ENCODE measurements around the gene OTUD6A. TPM values are rescaled to one million over a fixed set of nuclear protein-coding genes. Genes with fewer than 3 reads are reported as not detected.
"Not testable (repeated sequence)": the region's sequence is repeated elsewhere in the genome, so short reads cannot be mapped to it uniquely, and the experiment has no call there.

OTUD6A gene
- polyA plus RNA-seq, 3 donors, result not detected

- DNase-seq (ENCODE audit: low read depth in 3 of 3, low spot score in 2 of 3), result no peak
These were observed 17.6 kb upstream of the OTUD6A start for GRCh38 chrX:70044541-70045245.

- DNase-seq (ENCODE audit: low read depth in 3 of 3, low spot score in 2 of 3), result no peak
These were observed 15.3 kb upstream of the OTUD6A start for GRCh38 chrX:70046978-70047377.

DNA sequence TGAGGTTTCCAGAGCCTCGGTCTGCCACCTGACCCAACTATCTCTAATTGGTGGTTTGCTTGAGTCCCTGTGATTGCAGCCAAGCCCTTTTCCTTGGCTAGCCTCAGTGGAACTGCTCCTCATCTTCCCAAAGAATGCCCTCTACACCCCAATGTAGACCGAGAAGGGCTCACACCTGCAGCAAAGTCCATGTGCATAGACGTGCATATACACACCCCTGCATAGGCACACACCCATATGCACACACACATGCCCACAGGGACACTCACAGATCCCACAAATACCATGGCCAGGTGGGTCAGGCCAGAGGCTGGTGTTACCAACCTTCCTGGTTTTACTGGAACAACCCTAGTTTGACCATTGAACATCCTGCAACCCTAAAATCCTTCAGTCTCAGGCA is 12.9 kb upstream of the OTUD6A start:
- DNase-seq (ENCODE audit: low read depth in 3 of 3, low spot score in 2 of 3), result no peak

GRCh38 chrX:70049925-70050324 is 12.3 kb upstream of the OTUD6A start, which contains the start of gene AWAT2:
AWAT2 (minus strand) TSS chrX:70049938; CDS start chrX:70049932, 6 bp downstream.
- no peak for DNase-seq (ENCODE audit: low read depth in 3 of 3, low spot score in 2 of 3)

GRCh38 chrX:70052895-70053615 is 9.2 kb upstream of the OTUD6A start:
- no peak for DNase-seq (ENCODE audit: low read depth in 3 of 3, low spot score in 2 of 3)

DNA sequence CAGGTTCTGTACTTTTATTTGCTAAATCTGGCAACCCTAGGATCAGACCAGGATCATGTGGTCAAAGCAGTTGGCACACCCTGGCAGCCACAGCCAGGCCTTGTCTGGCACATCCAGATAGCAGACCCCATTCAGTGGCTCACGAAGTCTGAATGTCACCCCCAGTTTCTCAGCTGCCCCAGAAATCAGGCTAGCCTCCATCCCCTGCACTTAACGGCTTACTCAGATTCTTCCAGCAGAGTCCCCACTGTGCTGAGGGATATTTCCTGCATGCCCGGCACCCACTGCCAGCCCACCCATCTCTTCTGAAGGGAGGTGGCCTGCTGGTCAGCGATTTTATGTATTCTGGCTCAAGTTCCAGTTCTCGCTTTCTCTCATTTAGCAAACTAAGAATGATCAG is 7.9 kb upstream of the OTUD6A start:
- no peak for DNase-seq (ENCODE audit: low read depth in 3 of 3, low spot score in 2 of 3)

DNA sequence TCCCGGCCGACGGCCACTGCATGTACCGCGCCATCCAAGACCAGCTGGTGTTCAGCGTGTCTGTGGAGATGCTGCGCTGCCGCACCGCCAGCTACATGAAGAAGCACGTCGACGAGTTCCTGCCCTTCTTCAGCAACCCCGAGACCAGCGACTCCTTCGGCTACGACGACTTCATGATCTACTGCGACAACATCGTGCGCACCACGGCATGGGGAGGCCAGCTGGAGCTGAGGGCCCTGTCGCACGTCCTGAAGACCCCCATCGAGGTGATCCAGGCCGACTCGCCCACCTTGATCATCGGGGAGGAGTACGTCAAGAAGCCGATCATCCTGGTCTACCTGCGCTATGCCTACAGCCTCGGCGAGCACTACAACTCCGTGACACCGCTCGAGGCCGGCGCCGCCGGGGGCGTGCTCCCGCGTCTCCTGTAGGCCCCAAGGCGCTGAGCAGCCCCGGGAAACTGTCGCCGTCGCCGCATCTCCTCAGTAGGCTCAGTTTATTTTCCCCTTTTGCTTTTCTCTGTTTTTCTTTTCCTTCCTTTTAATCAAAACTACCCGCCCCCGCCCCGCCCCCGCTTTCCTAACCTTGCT is 799 bp downstream of the OTUD6A start:
- DNase-seq (ENCODE audit: low read depth in 3 of 3, low spot score in 2 of 3), result no peak

DNA sequence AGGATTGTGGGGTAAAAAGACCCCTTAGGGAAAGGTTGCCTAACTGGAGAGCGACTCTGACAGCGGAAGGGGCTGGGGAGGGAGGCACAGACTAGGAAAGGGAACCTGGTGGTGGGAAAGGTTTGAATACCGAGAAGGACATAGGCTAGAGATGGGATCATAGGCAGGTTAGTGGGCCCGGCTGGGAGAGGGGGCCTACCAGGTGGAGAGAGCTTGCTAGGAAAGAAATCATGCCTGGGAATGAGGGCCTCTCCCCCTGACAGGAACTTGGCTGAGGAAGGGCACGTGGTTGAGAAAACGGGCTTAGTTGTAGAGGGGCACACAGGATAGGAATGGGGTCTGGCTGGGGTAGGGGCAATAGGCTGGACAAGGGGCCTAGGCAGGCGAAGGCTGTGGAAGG is 4.4 kb downstream of the OTUD6A start:
- DNase-seq (ENCODE audit: low read depth in 3 of 3, low spot score in 2 of 3), result no peak

GRCh38 chrX:70079297-70079696 is 17.0 kb downstream of the OTUD6A start:
- DNase-seq (ENCODE audit: low read depth in 3 of 3, low spot score in 2 of 3), result no peak

DNA sequence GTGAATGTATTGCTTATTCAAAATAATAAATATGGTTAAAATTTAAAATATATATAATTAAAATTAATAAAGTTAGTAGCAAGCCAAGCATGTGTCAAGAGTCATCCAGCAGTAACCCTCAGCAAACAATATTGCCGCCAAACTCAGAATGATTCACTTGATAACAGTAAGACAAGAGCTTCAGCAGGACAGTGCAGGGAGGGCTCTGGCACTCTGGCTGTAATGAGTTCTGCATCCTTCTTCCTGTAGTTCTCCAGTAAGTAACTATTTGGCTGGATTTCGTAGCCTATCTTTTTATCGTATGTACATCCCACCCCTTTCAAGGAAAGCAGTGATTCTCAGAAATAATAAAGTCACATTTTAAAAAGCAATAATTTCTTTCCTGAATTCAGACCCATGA is 17.6 kb downstream of the OTUD6A start:
- no peak for DNase-seq (ENCODE audit: low read depth in 3 of 3, low spot score in 2 of 3)

- no peak for DNase-seq (ENCODE audit: low read depth in 3 of 3, low spot score in 2 of 3)
These were observed 20.5 kb downstream of the OTUD6A start for GRCh38 chrX:70082723-70083122.

DNA sequence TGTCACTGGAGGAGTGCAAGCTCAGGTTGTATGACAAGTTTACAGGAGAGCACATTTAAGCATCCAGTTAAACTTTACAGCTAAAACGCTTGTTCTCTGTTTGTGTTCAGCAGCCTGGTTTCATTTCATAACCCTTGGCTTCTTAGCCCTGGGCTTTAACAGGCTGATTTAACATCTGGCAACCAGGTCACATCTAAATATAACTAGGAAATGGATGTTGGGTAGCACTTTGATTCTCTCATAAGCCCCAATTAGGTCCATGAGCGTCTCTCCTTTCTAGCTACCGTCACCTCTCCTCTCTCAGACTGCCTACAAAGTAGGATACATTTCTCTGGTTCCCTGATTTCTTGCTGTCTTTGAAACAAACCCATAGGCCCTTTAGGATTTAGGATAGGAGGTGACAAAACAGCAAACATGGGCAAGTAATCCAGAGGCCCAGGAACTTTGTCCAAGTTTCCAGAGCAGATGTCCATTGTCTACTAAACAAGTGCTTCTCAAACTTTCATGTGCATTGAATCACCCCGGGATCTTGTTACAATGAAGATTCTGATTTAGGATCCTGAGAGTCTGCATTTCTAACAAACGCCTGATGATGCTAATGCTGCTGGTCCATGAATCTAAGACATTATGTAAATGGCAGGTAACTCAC is 22.5 kb downstream of the OTUD6A start:
- DNase-seq (ENCODE audit: low read depth in 3 of 3, low spot score in 2 of 3), result no peak

GRCh38 chrX:70087857-70088630 is 25.8 kb downstream of the OTUD6A start:
- peak in 1 of 3 donors; percentile 4 for DNase-seq (ENCODE audit: low read depth in 3 of 3, low spot score in 2 of 3)

DNA sequence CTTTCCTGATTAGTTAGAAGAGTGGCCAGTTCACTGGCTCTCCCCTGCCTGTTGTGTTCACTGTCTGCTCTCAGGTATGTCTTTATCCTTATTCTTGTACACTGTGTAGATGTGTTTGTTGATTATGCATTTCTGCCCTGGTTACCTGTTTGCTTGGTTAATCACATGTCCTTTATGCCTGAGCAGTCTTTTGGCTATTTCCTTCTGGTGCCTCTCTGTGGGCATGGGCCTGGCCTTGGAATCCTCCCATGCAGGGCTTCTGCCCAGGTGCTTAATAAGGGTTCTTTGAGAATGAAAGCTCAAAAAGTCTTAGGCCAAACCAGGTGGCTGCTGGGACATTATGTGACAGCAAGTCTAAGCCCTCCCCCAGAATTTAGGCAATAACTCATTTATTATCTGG is 26.5 kb downstream of the OTUD6A start:
- DNase-seq (ENCODE audit: low read depth in 3 of 3, low spot score in 2 of 3), result no peak

GRCh38 chrX:70089604-70090297 is 27.5 kb downstream of the OTUD6A start:
- no peak for DNase-seq (ENCODE audit: low read depth in 3 of 3, low spot score in 2 of 3)

DNA sequence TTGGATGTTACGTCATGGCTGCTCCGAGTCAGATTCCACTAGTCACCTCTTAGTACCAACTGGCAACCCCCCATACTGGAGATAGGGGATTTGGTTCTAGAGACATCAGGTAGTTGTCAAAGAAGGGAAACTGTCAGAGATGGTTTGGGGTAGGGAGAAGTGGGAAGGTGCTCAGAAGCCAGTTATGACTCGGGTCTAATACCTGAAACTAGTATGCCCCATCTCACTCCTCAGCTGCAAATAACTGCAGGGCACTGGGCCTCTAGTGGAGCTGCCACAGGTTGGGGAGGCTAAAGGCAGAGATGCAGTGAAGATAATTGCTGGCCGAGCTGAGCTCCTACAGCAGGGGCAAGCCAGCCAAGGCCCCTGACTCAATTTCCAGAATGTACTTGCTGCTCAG is 30.0 kb downstream of the OTUD6A start:
- no peak for DNase-seq (ENCODE audit: low read depth in 3 of 3, low spot score in 2 of 3)

DNA sequence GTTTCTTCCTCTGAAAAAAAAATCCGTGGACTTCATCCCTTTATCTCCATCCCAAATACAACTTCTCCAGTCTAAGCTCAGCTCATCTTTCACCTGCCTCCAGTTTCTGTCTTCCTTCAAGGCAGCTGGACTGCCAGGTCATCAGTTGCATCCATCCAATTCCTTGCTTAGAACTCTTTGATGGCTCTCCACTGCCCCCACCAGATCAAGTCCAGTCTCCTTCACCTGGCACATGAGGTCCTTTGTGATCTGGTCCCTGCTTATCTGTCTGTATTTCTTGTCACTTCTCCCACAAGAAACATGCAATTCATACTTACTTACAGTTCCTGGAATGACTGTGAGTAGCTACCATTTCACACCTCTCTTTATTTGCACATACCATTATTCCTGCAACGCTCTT is 33.8 kb downstream of the OTUD6A start:
- no peak for DNase-seq (ENCODE audit: low read depth in 3 of 3, low spot score in 2 of 3)

- no peak for DNase-seq (ENCODE audit: low read depth in 3 of 3, low spot score in 2 of 3)
These were observed 43.0 kb downstream of the OTUD6A start for GRCh38 chrX:70105229-70105628.

DNA sequence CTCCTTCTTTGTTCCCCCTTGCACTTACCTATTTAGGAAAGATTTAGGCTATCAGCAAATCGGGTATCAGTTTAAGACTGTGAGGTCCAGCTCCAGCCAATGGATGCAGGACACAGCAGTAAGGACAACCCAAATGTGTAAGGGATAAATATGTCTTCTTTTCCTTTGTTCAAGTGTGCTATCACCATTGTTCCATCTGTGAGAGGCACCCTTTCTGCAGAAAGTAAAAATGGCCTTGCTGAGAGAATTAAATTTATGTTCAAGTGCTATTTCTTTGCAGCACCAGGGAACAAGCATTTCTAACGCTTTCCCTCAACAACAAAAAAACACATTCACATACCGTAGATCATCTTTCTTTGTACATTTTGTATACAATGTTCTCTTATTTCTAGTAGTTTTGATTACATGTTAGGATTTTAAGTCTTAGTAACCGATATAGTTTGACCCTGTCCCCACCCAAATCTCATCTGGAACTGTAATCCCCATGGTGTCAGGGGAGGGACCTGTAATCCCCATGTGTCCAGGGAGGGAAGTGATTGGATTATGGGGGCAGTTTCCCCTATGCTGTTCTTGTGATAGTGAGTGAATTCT is 49.3 kb downstream of the OTUD6A start:
- not testable (repeated sequence) for DNase-seq (ENCODE audit: low read depth in 3 of 3, low spot score in 2 of 3)
